HEK293 (cell line): Measurements from ENCODE around the gene DGAT2L6.
"Not testable (repeated sequence)": the region's sequence is repeated elsewhere in the genome, so short reads cannot be mapped to it uniquely, and the experiment has no call there.

Source experiments
- CTCF ChIA-PET: fragments of 350-600 bp; formaldehyde crosslinking; extraction: SDS; loops from one replicate; lab custom pipeline; 2021; ENCODE audit warnings: antibody characterized with exemption; lab: Yijun Ruan, JAX
- POLR2A ChIA-PET: fragments of 300-600 bp; formaldehyde crosslinking; extraction: SDS; loops from one replicate; lab custom pipeline; 2020; ENCODE audit warnings: antibody characterized with exemption, inconsistent platforms; lab: Yijun Ruan, JAX
- H3K27ac ChIP-seq: fragments of 200-500 bp; sonication (Bioruptor generic); 2 replicates; pipeline ENCODE4 v1.5.1; 2014; ENCODE audit warnings: low read depth, low read length, control low read depth, inconsistent platforms; ENCODE audit errors: extremely low read depth
- H3K36me3 ChIP-seq, 2 experiments: fragments of 200-500 bp in 1 of 2; sonication (Bioruptor generic) in 1 of 2; 1 replicate in 1 of 2; 2 replicates in 1 of 2; pipeline ENCODE4 v1.5.1; 2014 to 2017; ENCODE audit warnings: inconsistent platforms in 2 of 2, low read length in 2 of 2; ENCODE audit not compliant: control insufficient read depth in 2 of 2, insufficient read depth in 1 of 2
- H3K4me1 ChIP-seq: fragments of 200-500 bp; sonication (Bioruptor generic); 2 replicates; pipeline ENCODE4 v1.5.1; 2014; ENCODE audit warnings: mild to moderate bottlenecking, low read length, inconsistent platforms; ENCODE audit not compliant: control insufficient read depth, insufficient read depth
- H3K4me3 ChIP-seq: 2 replicates; pipeline ENCODE4 v1.5.1; 2011; ENCODE audit warnings: low read depth, mild to moderate bottlenecking, control low read depth, low read length, moderate library complexity
- H3K9me3 ChIP-seq: fragments of 200-500 bp; sonication (Bioruptor generic); 2 replicates; pipeline ENCODE4 v1.5.1; 2014; ENCODE audit warnings: low read depth, low read length, inconsistent platforms; ENCODE audit not compliant: control insufficient read depth, insufficient read depth
- ATF2 ChIP-seq: fragments of 450-650 bp; formaldehyde crosslinking; IDR thresholded peaks from 2 replicates; pipeline ENCODE4 v1.5.1; 2016; ENCODE audit warnings: missing biosample characterization, missing genetic modification characterization, low read depth
- GLI2 ChIP-seq: fragments of 450-650 bp; formaldehyde crosslinking; IDR thresholded peaks from 2 replicates; pipeline ENCODE4; 2017; ENCODE audit warnings: missing biosample characterization, missing genetic modification characterization, low read depth, borderline replicate concordance
- PBX3 ChIP-seq: sonication (generic); formaldehyde crosslinking; IDR thresholded peaks from 2 replicates; pipeline ENCODE4 v1.8.1; 2022; ENCODE audit warnings: mild to moderate bottlenecking, moderate library complexity, missing genetic modification reagents
- SP2 ChIP-seq: fragments of 450-650 bp; formaldehyde crosslinking; IDR thresholded peaks from 2 replicates; pipeline ENCODE4 v1.5.1; 2016; ENCODE audit warnings: missing biosample characterization, missing genetic modification characterization
- TCF7L2 ChIP-seq: IDR thresholded peaks from 2 replicates; pipeline ENCODE4 v1.6.1; 2011; ENCODE audit warnings: low read depth, mild to moderate bottlenecking, inconsistent platforms, low read length, moderate library complexity, borderline replicate concordance
- ZBTB17 ChIP-seq: fragments of 450-650 bp; formaldehyde crosslinking; IDR thresholded peaks from 2 replicates; pipeline ENCODE4 v1.5.1; 2016; ENCODE audit warnings: missing biosample characterization, missing genetic modification characterization
- ZBTB44 ChIP-seq: fragments of 450-650 bp; IDR thresholded peaks from 2 replicates; pipeline ENCODE4 v1.5.1; 2018; ENCODE audit warnings: missing biosample characterization, mild to moderate bottlenecking, missing genetic modification characterization
- ZBTB8A ChIP-seq: fragments of 450-650 bp; formaldehyde crosslinking; IDR thresholded peaks from 2 replicates; pipeline ENCODE4 v1.5.1; 2016; ENCODE audit warnings: missing biosample characterization, missing genetic modification characterization
- ZFP41 ChIP-seq: fragments of 450-650 bp; formaldehyde crosslinking; IDR thresholded peaks from 2 replicates; pipeline ENCODE4 v1.5.1; 2016; ENCODE audit warnings: missing biosample characterization, missing genetic modification characterization, borderline replicate concordance
- ZNF133 ChIP-seq: fragments of 450-650 bp; formaldehyde crosslinking; IDR thresholded peaks from 2 replicates; pipeline ENCODE4 v1.5.1; 2016; ENCODE audit warnings: missing biosample characterization, missing genetic modification characterization
- ZNF175 ChIP-seq: fragments of 450-650 bp; formaldehyde crosslinking; IDR thresholded peaks from 2 replicates; pipeline ENCODE4 v1.5.1; 2016; ENCODE audit warnings: missing biosample characterization, missing genetic modification characterization
- ZNF292 ChIP-seq: fragments of 450-650 bp; formaldehyde crosslinking; IDR thresholded peaks from 2 replicates; pipeline ENCODE4 v1.5.1; 2016; ENCODE audit warnings: low read depth, missing biosample characterization, missing genetic modification characterization, borderline replicate concordance
- ZNF366 ChIP-seq: fragments of 450-650 bp; formaldehyde crosslinking; conservative IDR thresholded peaks from 2 replicates; pipeline ENCODE4 v1.5.1; 2016; ENCODE audit warnings: missing biosample characterization, missing genetic modification characterization
- ZNF37A ChIP-seq: fragments of 450-650 bp; IDR thresholded peaks from 2 replicates; pipeline ENCODE4 v1.5.1; 2018; ENCODE audit warnings: missing biosample characterization, missing genetic modification characterization
- ZNF549 ChIP-seq: fragments of 450-650 bp; IDR thresholded peaks from 2 replicates; pipeline ENCODE4 v1.5.1; 2018; ENCODE audit warnings: missing biosample characterization, missing genetic modification characterization, mild to moderate bottlenecking, inconsistent platforms, moderate library complexity
- ZNF585B ChIP-seq: fragments of 450-650 bp; formaldehyde crosslinking; IDR thresholded peaks from 2 replicates; pipeline ENCODE4 v1.5.1; 2016; ENCODE audit warnings: missing biosample characterization, missing genetic modification characterization
- ZNF624 ChIP-seq: fragments of 450-650 bp; formaldehyde crosslinking; IDR thresholded peaks from 2 replicates; pipeline ENCODE4 v1.5.1; 2017; ENCODE audit warnings: missing biosample characterization, missing genetic modification characterization
- ZNF626 ChIP-seq: fragments of 450-650 bp; sonication (Bioruptor Pico); formaldehyde crosslinking; IDR thresholded peaks from 2 replicates; pipeline ENCODE4 v1.5.1; 2018; ENCODE audit warnings: missing biosample characterization, missing genetic modification characterization, inconsistent platforms
- ZNF654 ChIP-seq: fragments of 450-650 bp; formaldehyde crosslinking; IDR thresholded peaks from 2 replicates; pipeline ENCODE4 v1.5.1; 2016; ENCODE audit warnings: low read depth, missing biosample characterization, missing genetic modification characterization
- ZNF747 ChIP-seq: fragments of 450-650 bp; formaldehyde crosslinking; IDR thresholded peaks from 2 replicates; pipeline ENCODE4 v1.5.1; 2016; ENCODE audit warnings: missing biosample characterization, missing genetic modification characterization

DGAT2L6 gene

GRCh38 chrX:70243601-70244000 is 66.3 kb downstream of the DGAT2L6 start:
- POLR2A ChIA-PET, H3K4me3 ChIP-seq, CTCF ChIA-PET, H3K4me1 ChIP-seq, H3K9me3 ChIP-seq, H3K27ac ChIP-seq, H3K36me3 ChIP-seq: not testable (repeated sequence)

- CTCF ChIA-PET: no interaction called here
- no peaks in the 10 kb centered on the region; the same call in 1 of the 2 replicates for H3K9me3 ChIP-seq
- H3K4me3 ChIP-seq: no peak overlapping the region
- POLR2A ChIA-PET: no interaction called here
- H3K27ac ChIP-seq: no peak overlapping the region
- no peaks in the 10 kb centered on the region for H3K4me1 ChIP-seq
- no peaks in the 10 kb centered on the region for H3K36me3 ChIP-seq
- no peak for TF ChIP-seq ATF2 (tag by site-specific recombination)
- no peak for TF ChIP-seq TCF7L2
- no peak for TF ChIP-seq ZBTB8A (tag by site-specific recombination)
- no peak for TF ChIP-seq PBX3 (CRISPR knock-in tag)
- TF ChIP-seq ZNF549 (tag by site-specific recombination): no peak
- no peak for TF ChIP-seq GLI2 (tag by site-specific recombination)
Measured at GRCh38 chrX:70244881-70245280, 67.6 kb downstream of the DGAT2L6 start.

GRCh38 chrX:70247252-70247651 is 70.0 kb downstream of the DGAT2L6 start:
- CTCF ChIA-PET: interaction anchor here (0.5 kb wide), 1 partner anchor 1110 kb away, joined by 3 read pairs; no protein-coding TSS in a partner anchor
- no peak overlapping the region for H3K27ac ChIP-seq

GRCh38 chrX:70252491-70252890 is 75.2 kb downstream of the DGAT2L6 start:
- Histone ChIP-seq H3K36me3 (no peaks in the 10 kb centered on the region), H3K4me3 (no peak overlapping the region), H3K9me3 (no peaks in the 10 kb centered on the region; the same call in none of the 2 replicates), H3K4me1 (no peaks in the 10 kb centered on the region), H3K27ac (no peak overlapping the region)
- no peak for TF ChIP-seq ZNF292 (tag by site-specific recombination)
- TF ChIP-seq ZNF175 (tag by site-specific recombination): no peak
- CTCF ChIA-PET: no interaction called here
- POLR2A ChIA-PET: no interaction called here

More at GRCh38 chrX:70247252-70247651, 70.0 kb downstream of the DGAT2L6 start:
- Histone ChIP-seq H3K4me3 (no peak overlapping the region), H3K36me3 (no peaks in the 10 kb centered on the region), H3K9me3 (no peaks in the 10 kb centered on the region; the same call in 1 of the 2 replicates)
- TF ChIP-seq ZNF175 (tag by site-specific recombination) (no peak), ZNF133 (tag by site-specific recombination) (no peak), ZNF366 (tag by site-specific recombination) (no peak)
- TF ChIP-seq, all 188 proteins: peak for 0
- H3K4me1 ChIP-seq: no peaks in the 10 kb centered on the region
- POLR2A ChIA-PET: no interaction called here

GRCh38 chrX:70253377-70254062 is 76.2 kb downstream of the DGAT2L6 start:
- Histone ChIP-seq H3K9me3 (no peaks in the 10 kb centered on the region; the same call in none of the 2 replicates), H3K4me1 (no peaks in the 10 kb centered on the region), H3K27ac (no peak overlapping the region), H3K4me3 (no peak overlapping the region), H3K36me3 (no peaks in the 10 kb centered on the region)
- POLR2A ChIA-PET: no interaction called here
- CTCF ChIA-PET: interaction anchor here (0.5 to 1.4 kb wide), 4 partner anchors 9 to 760 kb away, joined by 3 read pairs; partner anchors contain the start of gene IGBP1
- TF ChIP-seq ZNF37A: no peak
- TF ChIP-seq ZNF654 (tag by site-specific recombination): no peak
- TF ChIP-seq ZNF585B (tag by site-specific recombination): no peak
- no peak for TF ChIP-seq ZNF747 (tag by site-specific recombination)
- no peak for TF ChIP-seq ZFP41 (tag by site-specific recombination)
- TF ChIP-seq SP2 (tag by site-specific recombination): no peak
- no peak for TF ChIP-seq ZNF626 (tag by site-specific recombination)
- no peak for TF ChIP-seq ZBTB44
- no peak for TF ChIP-seq ZNF624 (tag by site-specific recombination)
- no peak for TF ChIP-seq ZBTB17
